HEK293 (cell line): ENCODE results near the gene TIAM1.

Source experiments
- CTCF ChIA-PET: fragments of 350-600 bp; formaldehyde crosslinking; extraction: SDS; loops from one replicate; lab custom pipeline; 2021; ENCODE audit warnings: antibody characterized with exemption; lab: Yijun Ruan, JAX
- POLR2A ChIA-PET: fragments of 300-600 bp; formaldehyde crosslinking; extraction: SDS; loops from one replicate; lab custom pipeline; 2020; ENCODE audit warnings: antibody characterized with exemption, inconsistent platforms; lab: Yijun Ruan, JAX
- H3K27ac ChIP-seq: fragments of 200-500 bp; sonication (Bioruptor generic); 2 replicates; pipeline ENCODE4 v1.5.1; 2014; ENCODE audit warnings: low read depth, low read length, control low read depth, inconsistent platforms; ENCODE audit errors: extremely low read depth
- H3K36me3 ChIP-seq, 2 experiments: fragments of 200-500 bp in 1 of 2; sonication (Bioruptor generic) in 1 of 2; 1 replicate in 1 of 2; 2 replicates in 1 of 2; pipeline ENCODE4 v1.5.1; 2014 to 2017; ENCODE audit warnings: inconsistent platforms in 2 of 2, low read length in 2 of 2; ENCODE audit not compliant: control insufficient read depth in 2 of 2, insufficient read depth in 1 of 2
- H3K4me1 ChIP-seq: fragments of 200-500 bp; sonication (Bioruptor generic); 2 replicates; pipeline ENCODE4 v1.5.1; 2014; ENCODE audit warnings: mild to moderate bottlenecking, low read length, inconsistent platforms; ENCODE audit not compliant: control insufficient read depth, insufficient read depth
- H3K4me3 ChIP-seq: 2 replicates; pipeline ENCODE4 v1.5.1; 2011; ENCODE audit warnings: low read depth, mild to moderate bottlenecking, control low read depth, low read length, moderate library complexity
- H3K9me3 ChIP-seq: fragments of 200-500 bp; sonication (Bioruptor generic); 2 replicates; pipeline ENCODE4 v1.5.1; 2014; ENCODE audit warnings: low read depth, low read length, inconsistent platforms; ENCODE audit not compliant: control insufficient read depth, insufficient read depth
- KLF8 ChIP-seq: fragments of 450-650 bp; formaldehyde crosslinking; IDR thresholded peaks from 2 replicates; pipeline ENCODE4 v1.5.1; 2016; ENCODE audit warnings: missing biosample characterization, missing genetic modification characterization
- SCRT2 ChIP-seq: fragments of 450-650 bp; formaldehyde crosslinking; IDR thresholded peaks from 2 replicates; pipeline ENCODE4 v1.5.1; 2016; ENCODE audit warnings: missing biosample characterization, missing genetic modification characterization
- ZNF121 ChIP-seq: fragments of 450-650 bp; formaldehyde crosslinking; IDR thresholded peaks from 2 replicates; pipeline ENCODE4 v1.5.1; 2016; ENCODE audit warnings: missing biosample characterization, missing genetic modification characterization
- ZNF146 ChIP-seq: fragments of 450-650 bp; formaldehyde crosslinking; IDR thresholded peaks from 2 replicates; pipeline ENCODE4 v1.5.1; 2016; ENCODE audit warnings: missing biosample characterization, missing genetic modification characterization
- ZNF16 ChIP-seq: fragments of 450-650 bp; formaldehyde crosslinking; IDR thresholded peaks from 2 replicates; pipeline ENCODE4 v1.5.1; 2016; ENCODE audit warnings: low read depth, missing biosample characterization, missing genetic modification characterization
- ZNF510 ChIP-seq: fragments of 450-650 bp; formaldehyde crosslinking; IDR thresholded peaks from 2 replicates; pipeline ENCODE4 v1.5.1; 2018; ENCODE audit warnings: mild to moderate bottlenecking, missing genetic modification characterization, missing biosample characterization; ENCODE audit not compliant: insufficient replicate concordance
- TF ChIP-seq, protein P1 (sequence below): fragments of 450-650 bp; formaldehyde crosslinking; IDR thresholded peaks from 2 replicates; pipeline ENCODE4 v1.5.1; 2017; ENCODE audit warnings: missing biosample characterization, missing genetic modification characterization
- TF ChIP-seq, protein P2 (sequence below): fragments of 450-650 bp; formaldehyde crosslinking; IDR thresholded peaks from 2 replicates; pipeline ENCODE4 v1.5.1; 2016; ENCODE audit warnings: missing biosample characterization, missing genetic modification characterization
- TF ChIP-seq, protein P3 (sequence below): fragments of 450-650 bp; formaldehyde crosslinking; IDR thresholded peaks from 2 replicates; pipeline ENCODE4 v1.5.1; 2016; ENCODE audit warnings: missing biosample characterization, missing genetic modification characterization

Gene TIAM1

DNA sequence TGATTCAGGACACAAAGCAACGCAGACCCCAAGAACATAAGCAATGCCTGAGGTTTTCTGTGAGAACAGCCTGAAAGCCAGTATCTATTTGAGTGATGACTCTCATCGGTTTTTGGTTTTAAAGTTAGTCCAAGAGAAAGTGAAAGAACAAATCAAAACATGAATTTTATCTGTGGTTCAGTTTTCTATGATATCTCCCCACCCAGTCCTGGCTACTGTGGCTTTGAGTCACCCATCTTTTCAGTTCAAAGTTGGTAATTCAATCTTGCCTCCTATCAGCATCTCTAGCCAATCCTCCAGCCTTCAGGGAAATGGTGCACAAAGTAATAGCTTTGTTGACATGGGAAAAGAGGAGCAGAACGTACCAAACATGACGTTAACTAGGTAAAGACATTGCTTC is 265.3 kb downstream of the TIAM1 start (continued):
- TF ChIP-seq, protein P1, sequence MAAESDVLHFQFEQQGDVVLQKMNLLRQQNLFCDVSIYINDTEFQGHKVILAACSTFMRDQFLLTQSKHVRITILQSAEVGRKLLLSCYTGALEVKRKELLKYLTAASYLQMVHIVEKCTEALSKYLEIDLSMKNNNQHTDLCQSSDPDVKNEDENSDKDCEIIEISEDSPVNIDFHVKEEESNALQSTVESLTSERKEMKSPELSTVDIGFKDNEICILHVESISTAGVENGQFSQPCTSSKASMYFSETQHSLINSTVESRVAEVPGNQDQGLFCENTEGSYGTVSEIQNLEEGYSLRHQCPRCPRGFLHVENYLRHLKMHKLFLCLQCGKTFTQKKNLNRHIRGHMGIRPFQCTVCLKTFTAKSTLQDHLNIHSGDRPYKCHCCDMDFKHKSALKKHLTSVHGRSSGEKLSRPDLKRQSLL (tag by site-specific recombination), result no peak

DNA sequence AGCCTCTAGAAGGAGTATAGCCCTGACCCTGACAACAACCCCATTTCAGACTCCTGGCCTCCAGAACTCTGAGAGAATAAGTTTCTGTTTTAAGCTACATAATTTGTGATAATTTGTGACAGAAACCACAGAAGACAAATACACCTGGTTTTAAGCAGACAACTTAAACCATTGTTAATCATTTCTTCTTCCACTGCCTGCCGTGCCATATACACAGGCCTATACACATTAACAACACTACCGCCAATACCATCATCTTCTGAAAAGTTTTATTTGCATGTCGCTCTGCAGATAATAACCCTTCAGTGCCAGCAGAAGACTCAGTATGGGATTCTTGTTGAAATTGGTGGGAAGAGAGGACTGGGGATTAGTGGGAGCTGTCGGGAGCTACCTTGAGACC is 265.8 kb downstream of the TIAM1 start:
- H3K4me1 ChIP-seq, result no peaks in the 10 kb centered on the region
- CTCF ChIA-PET, result interaction anchor here (1.1 kb wide), 1 partner anchor 246 kb away, joined by 3 read pairs; no protein-coding TSS in a partner anchor
- H3K27ac ChIP-seq, result no peak overlapping the region
- H3K9me3 ChIP-seq, result no peaks in the 10 kb centered on the region
- TF ChIP-seq KLF8 (tag by site-specific recombination) (no peak), ZNF121 (tag by site-specific recombination) (no peak)
- POLR2A ChIA-PET, result no interaction called here
- no peaks in the 10 kb centered on the region for H3K36me3 ChIP-seq
- no peak overlapping the region for H3K4me3 ChIP-seq

DNA sequence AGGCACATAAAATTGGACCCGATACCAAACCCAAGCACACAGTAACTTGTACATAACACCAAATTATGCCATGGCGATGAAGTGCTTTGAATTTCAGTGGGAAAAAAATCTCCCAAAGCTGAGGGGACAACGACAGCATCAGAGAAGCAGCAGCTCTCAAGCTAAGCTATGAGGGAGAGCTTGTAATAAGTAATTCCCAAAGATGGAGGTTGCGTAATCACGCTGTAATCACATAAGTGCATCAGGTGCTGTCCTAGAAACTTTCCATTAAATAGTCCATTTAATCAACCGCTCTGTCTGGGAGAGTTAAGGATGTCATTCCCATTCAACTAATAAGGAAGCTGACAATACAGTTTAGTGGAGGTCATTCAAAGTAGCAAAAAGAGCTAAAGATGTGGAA is 268.2 kb downstream of the TIAM1 start:
- H3K36me3 ChIP-seq, result no peaks in the 10 kb centered on the region
- TF ChIP-seq ZNF16 (tag by site-specific recombination), result no peak
- TF ChIP-seq ZNF510 (tag by site-specific recombination), result no peak
- peak; percentile 18; the same call in 1 of the 2 replicates for TF ChIP-seq SCRT2
- CTCF ChIA-PET, result interaction anchor here (0.5 to 1.9 kb wide), 5 partner anchors 9 to 450 kb away, joined by 3 to 10 read pairs (median 3); no protein-coding TSS in a partner anchor
- no peak overlapping the region for H3K4me3 ChIP-seq
- no peak overlapping the region for H3K27ac ChIP-seq
- POLR2A ChIA-PET, result no interaction called here
- no peaks in the 10 kb centered on the region for H3K4me1 ChIP-seq
- no peaks in the 10 kb centered on the region for H3K9me3 ChIP-seq

DNA sequence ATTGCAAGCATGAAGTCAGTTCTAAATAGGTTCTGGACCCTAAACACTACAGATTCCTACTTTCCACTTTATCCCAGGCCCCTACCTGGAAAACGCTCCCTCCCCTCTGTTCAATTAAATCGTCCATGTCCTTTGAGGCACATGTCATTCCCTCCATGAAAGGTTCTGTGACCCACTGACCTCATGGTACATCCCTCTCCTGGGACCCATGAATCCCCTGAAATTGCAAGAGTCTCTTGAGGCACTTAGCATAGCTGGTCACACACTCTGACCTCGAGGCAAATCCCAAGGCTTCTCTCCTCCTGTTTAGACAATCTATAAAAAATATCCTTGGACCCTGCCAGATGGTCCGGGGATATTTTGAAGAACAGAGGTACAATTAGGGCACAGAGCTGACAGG is 271.5 kb downstream of the TIAM1 start:
- CTCF ChIA-PET, result no interaction called here
- no peaks in the 10 kb centered on the region for H3K4me1 ChIP-seq
- POLR2A ChIA-PET, result no interaction called here
- no peak overlapping the region for H3K4me3 ChIP-seq
- H3K27ac ChIP-seq, result no peak overlapping the region
- no peak for TF ChIP-seq ZNF146 (tag by site-specific recombination)
- TF ChIP-seq, protein P2, sequence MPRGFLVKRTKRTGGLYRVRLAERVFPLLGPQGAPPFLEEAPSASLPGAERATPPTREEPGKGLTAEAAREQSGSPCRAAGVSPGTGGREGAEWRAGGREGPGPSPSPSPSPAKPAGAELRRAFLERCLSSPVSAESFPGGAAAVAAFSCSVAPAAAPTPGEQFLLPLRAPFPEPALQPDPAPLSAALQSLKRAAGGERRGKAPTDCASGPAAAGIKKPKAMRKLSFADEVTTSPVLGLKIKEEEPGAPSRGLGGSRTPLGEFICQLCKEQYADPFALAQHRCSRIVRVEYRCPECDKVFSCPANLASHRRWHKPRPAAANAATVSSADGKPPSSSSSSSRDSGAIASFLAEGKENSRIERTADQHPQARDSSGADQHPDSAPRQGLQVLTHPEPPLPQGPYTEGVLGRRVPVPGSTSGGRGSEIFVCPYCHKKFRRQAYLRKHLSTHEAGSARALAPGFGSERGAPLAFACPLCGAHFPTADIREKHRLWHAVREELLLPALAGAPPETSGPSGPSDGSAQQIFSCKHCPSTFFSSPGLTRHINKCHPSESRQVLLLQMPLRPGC (tag by site-specific recombination), result no peak
- TF ChIP-seq, protein P3, sequence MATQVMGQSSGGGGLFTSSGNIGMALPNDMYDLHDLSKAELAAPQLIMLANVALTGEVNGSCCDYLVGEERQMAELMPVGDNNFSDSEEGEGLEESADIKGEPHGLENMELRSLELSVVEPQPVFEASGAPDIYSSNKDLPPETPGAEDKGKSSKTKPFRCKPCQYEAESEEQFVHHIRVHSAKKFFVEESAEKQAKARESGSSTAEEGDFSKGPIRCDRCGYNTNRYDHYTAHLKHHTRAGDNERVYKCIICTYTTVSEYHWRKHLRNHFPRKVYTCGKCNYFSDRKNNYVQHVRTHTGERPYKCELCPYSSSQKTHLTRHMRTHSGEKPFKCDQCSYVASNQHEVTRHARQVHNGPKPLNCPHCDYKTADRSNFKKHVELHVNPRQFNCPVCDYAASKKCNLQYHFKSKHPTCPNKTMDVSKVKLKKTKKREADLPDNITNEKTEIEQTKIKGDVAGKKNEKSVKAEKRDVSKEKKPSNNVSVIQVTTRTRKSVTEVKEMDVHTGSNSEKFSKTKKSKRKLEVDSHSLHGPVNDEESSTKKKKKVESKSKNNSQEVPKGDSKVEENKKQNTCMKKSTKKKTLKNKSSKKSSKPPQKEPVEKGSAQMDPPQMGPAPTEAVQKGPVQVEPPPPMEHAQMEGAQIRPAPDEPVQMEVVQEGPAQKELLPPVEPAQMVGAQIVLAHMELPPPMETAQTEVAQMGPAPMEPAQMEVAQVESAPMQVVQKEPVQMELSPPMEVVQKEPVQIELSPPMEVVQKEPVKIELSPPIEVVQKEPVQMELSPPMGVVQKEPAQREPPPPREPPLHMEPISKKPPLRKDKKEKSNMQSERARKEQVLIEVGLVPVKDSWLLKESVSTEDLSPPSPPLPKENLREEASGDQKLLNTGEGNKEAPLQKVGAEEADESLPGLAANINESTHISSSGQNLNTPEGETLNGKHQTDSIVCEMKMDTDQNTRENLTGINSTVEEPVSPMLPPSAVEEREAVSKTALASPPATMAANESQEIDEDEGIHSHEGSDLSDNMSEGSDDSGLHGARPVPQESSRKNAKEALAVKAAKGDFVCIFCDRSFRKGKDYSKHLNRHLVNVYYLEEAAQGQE (tag by site-specific recombination), result no peak
- no peaks in the 10 kb centered on the region for H3K36me3 ChIP-seq
- no peaks in the 10 kb centered on the region for H3K9me3 ChIP-seq
